HG02884 (cell line): Measurements from ENCODE around the gene IP6K3.

Experiments
- ATAC-seq: cut with Tn5 transposase; IDR thresholded peaks from one replicate; pipeline ENCODE4 v1.9.1; 2021; ENCODE audit warnings: mild to moderate bottlenecking, moderate library complexity; ENCODE audit not compliant: unreplicated experiment

Gene IP6K3

GRCh38 chr6:33778444-33779121 is 31.9 kb upstream of the IP6K3 start:
- no peak for ATAC-seq

- ATAC-seq: no peak
Observed at GRCh38 chr6:33777398-33778388, 31.0 kb upstream of the IP6K3 start.

- no peak for ATAC-seq
Observed at GRCh38 chr6:33776764-33777163, 30.1 kb upstream of the IP6K3 start.

- no peak for ATAC-seq
Observed at GRCh38 chr6:33776186-33776585, 29.5 kb upstream of the IP6K3 start.

GRCh38 chr6:33774774-33775173 is 28.1 kb upstream of the IP6K3 start:
- ATAC-seq: no peak

GRCh38 chr6:33772902-33773472 is 26.3 kb upstream of the IP6K3 start:
- no peak for ATAC-seq

- no peak for ATAC-seq
Observed at GRCh38 chr6:33772082-33772830, 25.6 kb upstream of the IP6K3 start.

- no peak for ATAC-seq
Observed at GRCh38 chr6:33771146-33772081, 24.7 kb upstream of the IP6K3 start.

- ATAC-seq: no peak
Observed at GRCh38 chr6:33770833-33771145, 24.1 kb upstream of the IP6K3 start.

- no peak for ATAC-seq
Observed at GRCh38 chr6:33770124-33770832, 23.6 kb upstream of the IP6K3 start.

GRCh38 chr6:33769248-33769821 is 22.6 kb upstream of the IP6K3 start:
- no peak for ATAC-seq

- ATAC-seq: no peak
Observed at GRCh38 chr6:33768644-33769120, 22.0 kb upstream of the IP6K3 start.

GRCh38 chr6:33766921-33767907 is 20.5 kb upstream of the IP6K3 start:
- ATAC-seq: no peak

- ATAC-seq: no peak
Observed at GRCh38 chr6:33765368-33765767, 18.7 kb upstream of the IP6K3 start.

- no peak for ATAC-seq
Observed at GRCh38 chr6:33764036-33764435, 17.3 kb upstream of the IP6K3 start.

GRCh38 chr6:33763483-33763882 is 16.8 kb upstream of the IP6K3 start:
- no peak for ATAC-seq

GRCh38 chr6:33762713-33763112 is 16.0 kb upstream of the IP6K3 start:
- ATAC-seq: no peak
